Transverse colon (tissue), 4 donors: Measurements from ENCODE around the gene CYYR1.

Source experiments
- CTCF ChIP-seq, 5 experiments: fragments of 200-600 bp in 3 of 5; fragments of 450-650 bp in 2 of 5; sonication (generic) in 3 of 5; IDR thresholded peaks; 1 replicate in 2 of 5; 2 replicates in 3 of 5; pipeline ENCODE4 v1.5.1; 2016 to 2017; ENCODE audit warnings: antibody characterized with exemption in 5 of 5, inconsistent platforms in 3 of 5, mild to moderate bottlenecking in 2 of 5, moderate library complexity in 1 of 5
- POLR2A ChIP-seq: fragments of 450-650 bp; IDR thresholded peaks from one replicate; pipeline ENCODE4 v1.6.1; 2016; ENCODE audit warnings: antibody characterized with exemption, mild to moderate bottlenecking, moderate library complexity
- POLR2AphosphoS5 ChIP-seq, 3 donors: sonication (generic); formaldehyde crosslinking; IDR thresholded peaks; one replicate each; pipeline ENCODE4 v1.6.1; 2016; ENCODE audit warnings: antibody characterized with exemption in 3 of 3

DNA sequence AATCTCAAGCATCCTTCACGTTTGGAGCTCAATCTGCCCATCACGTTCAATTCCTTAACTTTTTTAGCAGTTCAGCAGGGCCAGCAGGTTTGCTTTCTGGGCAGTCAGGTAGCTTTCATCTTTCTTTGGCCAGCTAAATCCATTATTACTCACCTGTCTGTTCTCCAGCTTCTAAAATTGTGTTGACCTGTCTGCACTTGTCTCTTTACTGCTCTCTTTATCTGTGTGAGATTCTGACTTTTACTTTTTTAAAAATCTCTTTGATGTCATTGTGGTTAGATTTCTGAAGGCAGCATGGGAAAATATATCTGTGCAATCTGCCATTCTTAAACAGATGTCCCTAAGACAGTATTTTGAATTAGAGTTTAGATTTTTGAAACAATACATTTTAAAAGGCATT, 24.9 kb upstream of the CYYR1 start:
- TF ChIP-seq POLR2AphosphoS5 (IDR thresholded peaks at IDR 0.05) = no peak
- TF ChIP-seq CTCF (IDR thresholded peaks at IDR 0.05) = no peak
- TF ChIP-seq POLR2A = no peak
